Sciatic nerve (tissue), 2 donors: ENCODE data around the gene MAPKAPK5. TPM values are rescaled to one million over a fixed set of nuclear protein-coding genes. Genes with fewer than 3 reads are reported as not detected.
"Not testable (repeated sequence)": the region's sequence is repeated elsewhere in the genome, so short reads cannot be mapped to it uniquely, and the experiment has no call there.

Experiments used
- ATAC-seq: fragments of 200-7000 bp; cut with Tn5 transposase; one replicate; pipeline ENCODE4 v1.9.1; 2020; ENCODE audit warnings: mild to moderate bottlenecking, moderate library complexity
- DNase-seq: peaks from one replicate; pipeline ENCODE4 v3.0.0-alpha.2; 2020; ENCODE audit warnings: low spot score
- intact Hi-C: fragments of 100-400 bp; cut with DNase I; formaldehyde crosslinking; loops from one replicate; pipeline ENCODE4 v1.14.2; 2022
- microRNA-seq: library from miRNA; unstranded; fragments of <30 nt; microRNA quantifications from one replicate; pipeline ENCODE4 v1.2.0, GENCODE V29; 2020
- total RNA-seq: library from RNA; stranded (reverse); fragmentation: NEBNext Ultra II Directional; extraction: Animal tissue kit (Norgen Biotek cat#: 25700); gene quantifications from one replicate; pipeline ENCODE4 v1.2.1, GENCODE V29; 2021
- donor health status: DM: no; HTN: no; CAD: no.
- donor health status: DM: no; HTN: no; CAD: no.

MAPKAPK5 gene
- total RNA-seq, 1 donor from 2014 or later: 50.5 TPM

DNA sequence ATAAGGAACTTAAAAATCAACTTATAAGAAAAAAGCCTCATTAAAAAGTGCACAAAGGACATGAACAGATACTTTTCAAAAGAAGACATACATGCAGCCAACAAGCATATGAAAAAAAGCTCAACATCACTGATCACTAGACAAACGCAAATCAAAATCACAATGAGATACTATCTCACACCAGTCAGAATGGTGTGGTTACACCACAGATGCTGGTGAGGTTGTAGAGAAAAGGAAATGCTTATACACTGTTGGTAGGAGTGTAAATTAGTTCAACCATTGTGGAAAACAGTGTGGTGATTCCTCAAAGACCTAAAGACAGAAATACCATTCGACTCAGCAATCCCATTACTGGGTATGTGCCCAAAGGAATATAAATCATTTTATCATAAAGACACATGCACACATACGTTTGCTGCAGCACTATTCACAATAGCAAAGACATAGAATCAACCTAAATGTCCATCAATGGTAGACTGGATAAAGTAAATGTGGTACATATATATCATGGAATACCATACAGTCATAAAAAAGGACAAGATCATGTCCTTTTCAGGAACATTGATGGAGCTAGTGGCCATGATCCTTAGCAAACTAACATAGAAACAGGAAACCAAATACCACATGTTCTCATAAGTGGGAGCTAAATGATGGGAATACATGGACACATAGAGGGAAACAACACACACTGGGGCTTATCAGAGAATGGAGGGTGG is 109.1 kb downstream of the MAPKAPK5 start:
- intact Hi-C loops, DNase-seq, ATAC-seq: not testable (repeated sequence)

Small RNA genes lying within 50 kb of the gene (microRNA-seq; reads per million reads assigned to microRNA genes)
- gene MIR6761: 1.1 reads per million

Other genes with a start within 250 kb of the MAPKAPK5 start
- 105 TPM for gene ATXN2, start 242.9 kb upstream of the MAPKAPK5 start, total RNA-seq
- 19.7 TPM for gene BRAP, start 156.3 kb upstream of the MAPKAPK5 start, total RNA-seq
- gene ACAD10, start 156.2 kb upstream of the MAPKAPK5 start, total RNA-seq: 26.3 TPM
- gene ALDH2, start 75.3 kb upstream of the MAPKAPK5 start, total RNA-seq: 75.3 TPM
- 17.7 TPM for gene TMEM116, start 170.9 kb downstream of the MAPKAPK5 start, total RNA-seq
- 51.4 TPM for gene ERP29, start 171.2 kb downstream of the MAPKAPK5 start, total RNA-seq